ENCODE measurements around the gene HHAT. TPM values are rescaled to one million over a fixed set of nuclear protein-coding genes. Genes with fewer than 3 reads are reported as not detected.

Gene HHAT
- total and polyA plus RNA-seq, 9 of the 15 experiments (the other 6 are each of a cell fraction or from before 2014, with no cell fraction given): 0.07 to 0.16 (median 0.13) TPM; not detected in 1

GRCh38 chr1:210363119-210363518, 34.4 kb downstream of the HHAT start:
- H2AFZ ChIP-seq (ENCODE audit: low read depth, low read length): no peak overlapping the region
- no peak overlapping the region for H3K4me3 ChIP-seq
- ATAC-seq (peak; percentile 58; the same call in 2 of the 3 replicates), FAIRE-seq (no peak), DNase-seq (ENCODE audit: extremely low read depth in 1 of 4, low spot score in 3 of 4) (no peak)
- no peaks in the 10 kb centered on the region for H3K9me3 ChIP-seq (replicated peaks; ENCODE audit: control insufficient read depth, insufficient read depth, low read depth, low read length)
- H3K4me2 ChIP-seq (ENCODE audit: insufficient read depth, low read length): no peak overlapping the region
- in situ Hi-C loops (cut with MboI): no loop called here
- H3K36me3 ChIP-seq (ENCODE audit: control insufficient read depth, insufficient read depth, low read length): no peaks in the 10 kb centered on the region
- 1% methylated on average over 6 of the region's 6 CpGs for WGBS (ENCODE audit: insufficient coverage, low coverage, missing lambda C conversion rate)
- H3K4me1 ChIP-seq (replicated peaks in 1 of 2; ENCODE audit: control insufficient read depth in 2 of 2, insufficient read depth in 2 of 2, low read length in 2 of 2): no peaks in the 10 kb centered on the region
- H3K79me2 ChIP-seq (ENCODE audit: control insufficient read depth, insufficient read depth, low read length): no peaks in the 10 kb centered on the region
- no TSS peak for BruUV-seq (replicated peaks)
- POLR2A ChIA-PET: interaction anchor here (0.7 kb wide), 1 partner anchor 11 kb away, joined by 3 read pairs; no protein-coding TSS in a partner anchor
- intact Hi-C loops (cut with micrococcal nuclease): no loop called here
- no peaks in the 10 kb centered on the region; the same call in 1 of the 2 replicates for H4K20me1 ChIP-seq (replicated peaks; ENCODE audit: control insufficient read depth, insufficient read depth, low read length)
- CTCF ChIA-PET (ENCODE audit: low intra/inter-chr PET ratio): no interaction called here
- H3K9me1 ChIP-seq (ENCODE audit: control insufficient read depth, insufficient read depth, low read length): no peaks in the 10 kb centered on the region
- H3K27ac ChIP-seq (ENCODE audit: extremely low read depth, low read depth, low read length): no peak overlapping the region
- H3K9ac ChIP-seq (ENCODE audit: insufficient read depth in 1 of 2, low read depth in 2 of 2, low read length in 2 of 2): no peak overlapping the region
- peaks cover 0 to 4% of the 10 kb centered on the region in 2 experiments; a peak in 1 of 5 replicates for H3K27me3 ChIP-seq (ENCODE audit: control insufficient read depth in 2 of 2, insufficient read depth in 2 of 2, low read length in 2 of 2)
- TF ChIP-seq KLF6 (CRISPR knock-in tag; IDR thresholded peaks at IDR 0.05; ENCODE audit: borderline replicate concordance) (no peak), ZNF311 (CRISPR knock-in tag; IDR thresholded peaks at IDR 0.05) (no peak), ZBTB33 (CRISPR knock-in tag; IDR thresholded peaks at IDR 0.05) (no peak), ZBTB49 (CRISPR knock-in tag; IDR thresholded peaks at IDR 0.05; ENCODE audit: borderline replicate concordance) (no peak), ZFP91 (CRISPR knock-in tag; IDR thresholded peaks at IDR 0.05) (no peak), DIDO1 (tag; IDR thresholded peaks at IDR 0.05; ENCODE audit: low read depth) (no peak), HCFC1 (IDR thresholded peaks at IDR 0.05; ENCODE audit: low read depth, low read length) (no peak), ZNF717 (CRISPR knock-in tag; IDR thresholded peaks at IDR 0.05) (no peak), MYBL2 (IDR thresholded peaks at IDR 0.05; ENCODE audit: low read depth) (no peak), MYBL2 (CRISPR knock-in tag; IDR thresholded peaks at IDR 0.05; ENCODE audit: borderline replicate concordance) (no peak), CUX1 (CRISPR knock-in tag; IDR thresholded peaks at IDR 0.05) (no peak)
